GM12878 (cell line): Measurements from ENCODE around the gene PMPCA.

Source experiments
- BHLHE40 ChIP-seq, 2 experiments: fragments of 450-650 bp in 1 of 2; IDR thresholded peaks; 2 replicates each; pipeline ENCODE4 v1.6.1; 2011 to 2017; ENCODE audit warnings: low read depth in 2 of 2, borderline replicate concordance in 1 of 2, improper control_type of control experiment in 1 of 2, low read length in 1 of 2, mild to moderate bottlenecking in 1 of 2
- ELK1 ChIP-seq: IDR thresholded peaks from 2 replicates; pipeline ENCODE4 v1.6.1; 2012; ENCODE audit warnings: low read depth, low read length, improper control_type of control experiment
- PML ChIP-seq: IDR thresholded peaks from 2 replicates; pipeline ENCODE4 v1.6.1; 2012; ENCODE audit warnings: low read length, inconsistent platforms
- RELA ChIP-seq: fragments of 450-650 bp; IDR thresholded peaks from 2 replicates; pipeline ENCODE4 v1.8.0; 2014; ENCODE audit warnings: borderline replicate concordance; ENCODE audit not compliant: partially characterized antibody
- TF ChIP-seq, protein P1 (sequence below), 3 experiments: IDR thresholded peaks in 2 of 3; conservative IDR thresholded peaks in 1 of 3; 2 replicates each; pipeline ENCODE4 v1.5.1; 2011; ENCODE audit warnings: low read depth in 3 of 3, low read length in 3 of 3, mild to moderate bottlenecking in 3 of 3, control low read depth in 2 of 3, moderate library complexity in 2 of 3, inconsistent platforms in 1 of 3, mixed read lengths in 1 of 3; ENCODE audit not compliant: control insufficient read depth in 2 of 3, insufficient read depth in 1 of 3; ENCODE audit errors: extremely low read depth in 1 of 3
- TF ChIP-seq, protein P2 (sequence below): IDR thresholded peaks from 2 replicates; pipeline ENCODE4 v1.6.1; 2011; ENCODE audit warnings: mild to moderate bottlenecking, low read depth, low read length, moderate library complexity; ENCODE audit not compliant: insufficient replicate concordance

DNA sequence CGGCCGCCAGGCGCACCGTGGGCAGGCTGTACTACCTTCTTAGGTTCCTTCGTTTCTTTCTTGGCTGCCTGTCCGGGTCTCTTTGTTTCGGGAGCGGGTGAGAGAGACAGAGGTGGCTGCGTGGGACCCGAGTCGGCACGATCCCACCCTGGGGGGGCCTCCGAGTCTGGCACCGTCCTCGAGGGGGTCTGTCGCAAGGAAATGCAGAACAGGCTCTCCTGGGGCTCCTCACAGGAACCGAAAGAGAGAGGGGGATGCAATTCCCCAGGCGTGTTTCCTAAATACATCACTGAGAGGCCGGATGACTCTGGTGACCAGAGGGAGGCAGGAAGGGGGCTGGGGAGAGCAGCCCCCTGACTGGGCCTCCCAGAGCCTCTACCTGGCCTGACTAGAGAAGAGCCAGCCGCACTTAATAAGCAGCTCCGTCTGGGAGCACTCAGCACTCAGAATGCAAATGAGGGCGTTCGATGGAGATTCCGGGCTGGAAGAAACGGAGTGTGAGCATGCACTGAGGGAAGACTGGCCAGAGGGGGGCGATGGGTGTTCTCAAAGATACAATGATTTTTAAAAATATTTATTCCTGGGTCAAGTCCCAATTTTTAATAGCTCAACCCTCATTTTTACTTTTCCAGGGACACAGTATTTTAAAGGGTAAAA is 40.9 kb downstream of the PMPCA start:
- no peak for TF ChIP-seq PML
- TF ChIP-seq, protein P1, sequence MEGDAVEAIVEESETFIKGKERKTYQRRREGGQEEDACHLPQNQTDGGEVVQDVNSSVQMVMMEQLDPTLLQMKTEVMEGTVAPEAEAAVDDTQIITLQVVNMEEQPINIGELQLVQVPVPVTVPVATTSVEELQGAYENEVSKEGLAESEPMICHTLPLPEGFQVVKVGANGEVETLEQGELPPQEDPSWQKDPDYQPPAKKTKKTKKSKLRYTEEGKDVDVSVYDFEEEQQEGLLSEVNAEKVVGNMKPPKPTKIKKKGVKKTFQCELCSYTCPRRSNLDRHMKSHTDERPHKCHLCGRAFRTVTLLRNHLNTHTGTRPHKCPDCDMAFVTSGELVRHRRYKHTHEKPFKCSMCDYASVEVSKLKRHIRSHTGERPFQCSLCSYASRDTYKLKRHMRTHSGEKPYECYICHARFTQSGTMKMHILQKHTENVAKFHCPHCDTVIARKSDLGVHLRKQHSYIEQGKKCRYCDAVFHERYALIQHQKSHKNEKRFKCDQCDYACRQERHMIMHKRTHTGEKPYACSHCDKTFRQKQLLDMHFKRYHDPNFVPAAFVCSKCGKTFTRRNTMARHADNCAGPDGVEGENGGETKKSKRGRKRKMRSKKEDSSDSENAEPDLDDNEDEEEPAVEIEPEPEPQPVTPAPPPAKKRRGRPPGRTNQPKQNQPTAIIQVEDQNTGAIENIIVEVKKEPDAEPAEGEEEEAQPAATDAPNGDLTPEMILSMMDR (IDR thresholded peaks at IDR 0.05 in 2 of 3, conservative IDR thresholded peaks at IDR 0.05 in 1 of 3; ENCODE audit: control insufficient read depth in 2 of 3, extremely low read depth in 1 of 3, insufficient read depth in 1 of 3, low read depth in 3 of 3, low read length in 3 of 3), result no peak
- TF ChIP-seq ELK1, result no peak
- no peak for TF ChIP-seq BHLHE40 (IDR thresholded peaks at IDR 0.05; ENCODE audit: borderline replicate concordance in 1 of 2, low read depth in 2 of 2, low read length in 1 of 2)
- TF ChIP-seq RELA, result no peak
- TF ChIP-seq, protein P2, sequence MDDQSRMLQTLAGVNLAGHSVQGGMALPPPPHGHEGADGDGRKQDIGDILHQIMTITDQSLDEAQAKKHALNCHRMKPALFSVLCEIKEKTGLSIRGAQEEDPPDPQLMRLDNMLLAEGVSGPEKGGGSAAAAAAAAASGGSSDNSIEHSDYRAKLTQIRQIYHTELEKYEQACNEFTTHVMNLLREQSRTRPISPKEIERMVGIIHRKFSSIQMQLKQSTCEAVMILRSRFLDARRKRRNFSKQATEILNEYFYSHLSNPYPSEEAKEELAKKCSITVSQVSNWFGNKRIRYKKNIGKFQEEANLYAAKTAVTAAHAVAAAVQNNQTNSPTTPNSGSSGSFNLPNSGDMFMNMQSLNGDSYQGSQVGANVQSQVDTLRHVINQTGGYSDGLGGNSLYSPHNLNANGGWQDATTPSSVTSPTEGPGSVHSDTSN, result no peak
